Peyer's patch (tissue), 4 donors: ENCODE measurements around the gene MGLL. TPM values are rescaled to one million over a fixed set of nuclear protein-coding genes. Genes with fewer than 3 reads are reported as not detected.

Source experiments
- DNase-seq, 3 donors: peaks; one replicate each; pipeline ENCODE4 v3.0.0-alpha.2; 2017 to 2019
- H3K27ac ChIP-seq, 4 donors: fragments of 200-600 bp; sonication (generic); one replicate each; pipeline ENCODE4 v1.5.1; 2016 to 2019
- H3K27me3 ChIP-seq, 2 donors: fragments of 200-600 bp; sonication (generic); one replicate each; pipeline ENCODE4 v1.5.1; 2019
- H3K36me3 ChIP-seq, 3 donors: fragments of 200-600 bp; sonication (generic); one replicate each; pipeline ENCODE4 v1.5.1; 2016 to 2019
- H3K4me1 ChIP-seq, 4 donors: fragments of 200-600 bp; sonication (generic); one replicate each; pipeline ENCODE4 v1.5.1; 2016 to 2019
- H3K4me3 ChIP-seq, 4 donors: fragments of 200-600 bp; sonication (generic); 1 replicate in 3 of 4; 2 replicates in 1 of 4; pipeline ENCODE4 v1.5.1; 2016 to 2019; ENCODE audit warnings: mild to moderate bottlenecking in 1 of 4
- H3K9me3 ChIP-seq, 4 donors: fragments of 200-600 bp; sonication (generic); one replicate each; pipeline ENCODE4 v1.5.1; 2016 to 2019; ENCODE audit warnings: mild to moderate bottlenecking in 1 of 4
- CTCF ChIP-seq, 6 experiments: fragments of 450-650 bp in 4 of 6; fragments of 200-600 bp in 2 of 6; sonication (generic) in 1 of 6; IDR thresholded peaks; one replicate each; pipeline ENCODE4 v1.5.1; 2017 to 2019; ENCODE audit warnings: antibody characterized with exemption in 6 of 6, mild to moderate bottlenecking in 3 of 6, moderate library complexity in 1 of 6
- POLR2A ChIP-seq, 2 donors: fragments of 450-650 bp; IDR thresholded peaks; one replicate each; pipeline ENCODE4 v1.5.1; 2017; ENCODE audit warnings: antibody characterized with exemption in 2 of 2, mild to moderate bottlenecking in 2 of 2, moderate library complexity in 2 of 2
- total RNA-seq, 4 donors: library from RNA; depleted of rRNA; stranded (reverse); fragments of >200 nt; gene quantifications; one replicate each; pipeline ENCODE4 v1.1.0, GENCODE V29; 2016

The MGLL gene
- total RNA-seq, 4 donors from 2014 or later, result 56.1 to 180 (median 143) TPM

- H3K4me3 ChIP-seq, result peak overlapping the region in 2 of 4 donors; percentile 74 to 99
- no peaks in the 10 kb centered on the region for H3K9me3 ChIP-seq
- TF ChIP-seq CTCF (IDR thresholded peaks at IDR 0.05) (no peak), POLR2A (IDR thresholded peaks at IDR 0.05) (no peak)
- H3K27ac ChIP-seq, result peak overlapping the region in 3 of 4 donors; percentile 78 to 91 (median 89)
- DNase-seq, result no peak
- H3K36me3 ChIP-seq, result no peaks in the 10 kb centered on the region
- H3K4me1 ChIP-seq, result peaks cover under 1 to 47% (median 12%) of the 10 kb centered on the region in 4 donors
- H3K27me3 ChIP-seq, result no peaks in the 10 kb centered on the region
Observed at GRCh38 chr3:127820826-127821313, 1.4 kb downstream of the MGLL start.

GRCh38 chr3:127820221-127820825, 2.0 kb downstream of the MGLL start:
- no peaks in the 10 kb centered on the region for H3K36me3 ChIP-seq
- TF ChIP-seq POLR2A (IDR thresholded peaks at IDR 0.05) (peak in 1 of 2 donors; percentile 45), CTCF (IDR thresholded peaks at IDR 0.05) (peak in 2 of 6 experiments; percentile 23 to 27)
- H3K4me1 ChIP-seq, result peaks cover 4 to 53% (median 12%) of the 10 kb centered on the region in 4 donors
- H3K9me3 ChIP-seq, result no peaks in the 10 kb centered on the region
- H3K27ac ChIP-seq, result peak overlapping the region in 3 of 4 donors; percentile 78 to 91 (median 89)
- H3K27me3 ChIP-seq, result no peaks in the 10 kb centered on the region
- DNase-seq, result no peak
- H3K4me3 ChIP-seq, result peak overlapping the region in 2 of 4 donors; percentile 74 to 99

GRCh38 chr3:127819656-127820055, 2.7 kb downstream of the MGLL start:
- no peak for TF ChIP-seq CTCF (IDR thresholded peaks at IDR 0.05)
- no peak for TF ChIP-seq POLR2A (IDR thresholded peaks at IDR 0.05)
- DNase-seq, result no peak
- no peaks in the 10 kb centered on the region for H3K36me3 ChIP-seq
- peak overlapping the region in 3 of 4 donors; percentile 78 to 91 (median 89) for H3K27ac ChIP-seq
- H3K9me3 ChIP-seq, result no peaks in the 10 kb centered on the region
- H3K4me3 ChIP-seq, result peak overlapping the region in 2 of 4 donors; percentile 74 to 99
- H3K27me3 ChIP-seq, result no peaks in the 10 kb centered on the region
- peaks cover 7 to 60% (median 12%) of the 10 kb centered on the region in 4 donors for H3K4me1 ChIP-seq

GRCh38 chr3:127819086-127819485, 3.2 kb downstream of the MGLL start:
- no peaks in the 10 kb centered on the region for H3K9me3 ChIP-seq
- H3K4me3 ChIP-seq, result peak overlapping the region in 1 of 4 donors; percentile 99
- peak in 1 of 3 donors; percentile 47 for DNase-seq
- H3K27ac ChIP-seq, result peak overlapping the region in 2 of 4 donors; percentile 89 to 94
- H3K4me1 ChIP-seq, result peaks cover 8 to 62% (median 12%) of the 10 kb centered on the region in 4 donors
- no peaks in the 10 kb centered on the region for H3K36me3 ChIP-seq
- TF ChIP-seq CTCF (IDR thresholded peaks at IDR 0.05), result no peak
- no peak for TF ChIP-seq POLR2A (IDR thresholded peaks at IDR 0.05)
- H3K27me3 ChIP-seq, result no peaks in the 10 kb centered on the region

GRCh38 chr3:127817406-127817841, 4.9 kb downstream of the MGLL start:
- peak overlapping the region in 3 of 4 donors; percentile 83 to 94 (median 89) for H3K27ac ChIP-seq
- peaks cover 3 to 70% (median 12%) of the 10 kb centered on the region in 4 donors for H3K4me1 ChIP-seq
- TF ChIP-seq CTCF (IDR thresholded peaks at IDR 0.05) (no peak), POLR2A (IDR thresholded peaks at IDR 0.05) (peak in 1 of 2 donors; percentile 55)
- peak in 1 of 3 donors; percentile 71 for DNase-seq
- H3K36me3 ChIP-seq, result peaks cover 0 to 5% (median 0%) of the 10 kb centered on the region in 3 donors
- peak overlapping the region in 1 of 4 donors; percentile 4 for H3K4me3 ChIP-seq
- H3K9me3 ChIP-seq, result no peaks in the 10 kb centered on the region
- H3K27me3 ChIP-seq, result no peaks in the 10 kb centered on the region
